Kidney epithelial cell (primary cell): ENCODE data around the gene ACTN1. TPM values are rescaled to one million over a fixed set of nuclear protein-coding genes. Genes with fewer than 3 reads are reported as not detected.
"Not testable (repeated sequence)": the region's sequence is repeated elsewhere in the genome, so short reads cannot be mapped to it uniquely, and the experiment has no call there.

Experiments used
- DNase-seq: peaks from one replicate; pipeline ENCODE4 v3.0.0-alpha.2; 2010; ENCODE audit warnings: low read depth
- H3K27me3 ChIP-seq: 2 replicates; pipeline ENCODE4 v1.6.0; 2011; ENCODE audit warnings: low read length; ENCODE audit not compliant: control insufficient read depth, insufficient read depth
- H3K36me3 ChIP-seq: 2 replicates; pipeline ENCODE4 v1.5.1; 2011; ENCODE audit warnings: low read length; ENCODE audit not compliant: control insufficient read depth, insufficient read depth
- H3K4me3 ChIP-seq: 2 replicates; pipeline ENCODE4 v1.5.1; 2011; ENCODE audit warnings: low read depth, mild to moderate bottlenecking, control low read depth, low read length
- total RNA-seq: library from RNA; depleted of rRNA; stranded (reverse); fragments of >200 nt; gene quantifications from 2 replicates; pipeline ENCODE4 v1.2.3, GENCODE V29; 2015
- TF ChIP-seq, protein P1 (sequence below): IDR thresholded peaks from 2 replicates; pipeline ENCODE4 v1.5.1; 2011; ENCODE audit warnings: mild to moderate bottlenecking, moderate library complexity, low read length, control low read depth, inconsistent platforms; ENCODE audit not compliant: insufficient read depth, poor library complexity, severe bottlenecking

The ACTN1 gene
- total RNA-seq, 1 donor from 2014 or later, result 627 TPM

GRCh38 chr14:68974759-68975347 lies 4.2 kb downstream of the ACTN1 start:
- Histone ChIP-seq H3K36me3 (peaks cover 3% of the 10 kb centered on the region), H3K4me3 (no peak overlapping the region), H3K27me3 (no peaks in the 10 kb centered on the region)
- no peak for DNase-seq
- TF ChIP-seq, protein P1, sequence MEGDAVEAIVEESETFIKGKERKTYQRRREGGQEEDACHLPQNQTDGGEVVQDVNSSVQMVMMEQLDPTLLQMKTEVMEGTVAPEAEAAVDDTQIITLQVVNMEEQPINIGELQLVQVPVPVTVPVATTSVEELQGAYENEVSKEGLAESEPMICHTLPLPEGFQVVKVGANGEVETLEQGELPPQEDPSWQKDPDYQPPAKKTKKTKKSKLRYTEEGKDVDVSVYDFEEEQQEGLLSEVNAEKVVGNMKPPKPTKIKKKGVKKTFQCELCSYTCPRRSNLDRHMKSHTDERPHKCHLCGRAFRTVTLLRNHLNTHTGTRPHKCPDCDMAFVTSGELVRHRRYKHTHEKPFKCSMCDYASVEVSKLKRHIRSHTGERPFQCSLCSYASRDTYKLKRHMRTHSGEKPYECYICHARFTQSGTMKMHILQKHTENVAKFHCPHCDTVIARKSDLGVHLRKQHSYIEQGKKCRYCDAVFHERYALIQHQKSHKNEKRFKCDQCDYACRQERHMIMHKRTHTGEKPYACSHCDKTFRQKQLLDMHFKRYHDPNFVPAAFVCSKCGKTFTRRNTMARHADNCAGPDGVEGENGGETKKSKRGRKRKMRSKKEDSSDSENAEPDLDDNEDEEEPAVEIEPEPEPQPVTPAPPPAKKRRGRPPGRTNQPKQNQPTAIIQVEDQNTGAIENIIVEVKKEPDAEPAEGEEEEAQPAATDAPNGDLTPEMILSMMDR, result no peak

DNA sequence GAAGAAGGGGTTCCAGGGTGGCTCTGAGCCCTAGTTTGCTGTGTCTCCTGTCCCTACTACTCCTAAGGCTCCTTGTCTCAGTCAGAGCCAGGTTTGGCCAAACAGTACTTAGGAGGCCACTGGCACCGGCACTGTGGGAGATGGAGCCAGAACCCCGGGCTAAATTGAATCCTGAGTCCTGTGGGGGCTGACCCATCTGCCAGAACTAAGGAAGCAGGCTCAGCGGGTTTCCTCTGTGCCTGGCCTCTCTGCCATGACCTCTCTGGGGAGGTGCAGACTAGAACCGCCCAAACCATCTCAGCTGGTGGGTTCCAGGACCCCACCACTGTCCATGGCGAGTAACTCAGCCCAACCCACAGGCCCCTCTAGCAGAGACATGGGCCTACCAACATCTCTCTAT lies 5.5 kb downstream of the ACTN1 start:
- Histone ChIP-seq H3K36me3 (peaks cover 3% of the 10 kb centered on the region), H3K4me3 (no peak overlapping the region), H3K27me3 (no peaks in the 10 kb centered on the region)
- TF ChIP-seq, protein P1, result no peak
- DNase-seq, result no peak

- DNase-seq, H3K4me3 ChIP-seq, H3K27me3 ChIP-seq, H3K36me3 ChIP-seq: not testable (repeated sequence)
These were observed 5.9 kb downstream of the ACTN1 start for GRCh38 chr14:68973219-68973565.

- Histone ChIP-seq H3K36me3 (peaks cover 3% of the 10 kb centered on the region), H3K4me3 (no peak overlapping the region), H3K27me3 (no peaks in the 10 kb centered on the region)
- DNase-seq, result no peak
- TF ChIP-seq, protein P1, result no peak
These were observed 6.4 kb downstream of the ACTN1 start for GRCh38 chr14:68972507-68973218.

DNA sequence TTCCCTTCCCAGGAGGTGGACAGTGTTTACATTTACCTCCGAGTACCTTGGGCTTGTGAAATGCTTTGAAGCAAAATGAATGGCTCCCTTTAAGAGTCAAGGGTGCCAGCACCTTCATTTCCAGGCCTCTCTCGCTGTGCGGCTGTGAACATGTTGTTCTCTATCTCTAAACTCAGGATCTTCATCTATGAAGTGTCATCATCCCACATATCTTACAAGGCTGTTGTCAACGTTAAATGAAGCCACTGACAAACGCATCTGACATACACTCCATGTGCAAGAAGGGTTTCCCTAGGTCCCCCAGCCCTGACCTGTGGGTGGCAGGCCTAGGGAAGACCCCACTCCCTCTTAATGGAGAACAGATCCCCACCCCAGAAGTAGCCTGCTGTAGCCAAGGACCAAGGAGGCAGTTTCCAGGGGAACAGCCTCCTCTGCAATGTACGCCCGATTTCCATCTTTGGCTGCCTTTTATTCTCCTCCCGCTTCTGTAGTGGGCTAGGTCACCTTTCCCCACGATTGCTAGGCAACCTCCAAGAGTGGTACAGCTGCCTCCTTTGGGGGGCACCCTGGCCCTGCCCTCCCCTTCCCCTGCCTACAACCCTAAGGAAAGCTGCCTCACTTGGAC lies 7.6 kb downstream of the ACTN1 start:
- Histone ChIP-seq H3K36me3 (peaks cover 3% of the 10 kb centered on the region), H3K4me3 (no peak overlapping the region), H3K27me3 (no peaks in the 10 kb centered on the region)
- no peak for DNase-seq
- TF ChIP-seq, protein P1, result no peak

DNA sequence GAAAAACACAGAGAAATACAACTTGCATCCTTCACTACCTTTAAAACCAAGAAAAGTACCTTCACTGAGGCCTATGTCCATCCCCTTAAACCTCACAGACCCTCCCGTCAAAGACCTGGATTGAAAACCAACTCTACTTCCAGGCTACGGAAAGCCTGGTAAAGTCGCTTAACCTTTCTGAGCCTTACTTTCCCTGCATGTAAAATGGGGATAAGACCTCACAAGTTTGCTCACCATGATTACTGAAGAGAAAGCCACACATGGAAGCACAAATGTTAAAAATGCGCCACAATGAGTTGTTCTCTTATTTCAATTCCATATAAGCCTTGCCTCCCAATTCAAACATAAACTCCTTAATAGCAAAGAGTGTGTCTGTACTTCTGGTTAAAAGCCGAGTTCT lies 8.4 kb downstream of the ACTN1 start:
- Histone ChIP-seq H3K4me3 (no peak overlapping the region), H3K36me3 (peaks cover 3% of the 10 kb centered on the region), H3K27me3 (no peaks in the 10 kb centered on the region)
- DNase-seq, result no peak
- TF ChIP-seq, protein P1, result no peak
